Measurements from ENCODE around the gene FAAP20. TPM values are rescaled to one million over a fixed set of nuclear protein-coding genes. Genes with fewer than 3 reads are reported as not detected.

The FAAP20 gene
- polyA plus RNA-seq, 3 donors from 2014 or later = 56.7 to 99.6 (median 79.2) TPM

- Mint-ChIP-seq H3K4me1 (no peaks in the 10 kb centered on the region), H3K9me3 (no peaks in the 10 kb centered on the region), H3K4me3 (no peak overlapping the region), H3K27me3 (ENCODE audit: low read depth in 3 of 3) (peaks cover 0 to 4% (median 4%) of the 10 kb centered on the region in 3 donors), H3K27ac (no peak overlapping the region), H3K36me3 (no peaks in the 10 kb centered on the region)
- DNase-seq = no peak
These were observed 53.5 kb downstream of the FAAP20 start for GRCh38 chr1:2141025-2141424.

Other genes with a start within 250 kb of the FAAP20 start
- not detected for gene CFAP74, start 191.0 kb downstream of the FAAP20 start, polyA plus RNA-seq
- gene GABRD, start 175.4 kb downstream of the FAAP20 start, polyA plus RNA-seq = not detected
- gene PRKCZ, start 144.4 kb downstream of the FAAP20 start, polyA plus RNA-seq = 10 to 100 TPM in 1 of 3 donors, 1 to 10 TPM in 2; 7.5 to 14.0 (median 9.4) TPM
- 1 to 10 TPM in 1 of 3 donors, under 1 TPM in 1, not detected in 1; 0.87 to 1.0 TPM for gene SKI, start 33.5 kb upstream of the FAAP20 start, polyA plus RNA-seq
- gene MORN1, start 196.8 kb upstream of the FAAP20 start, polyA plus RNA-seq = 1 to 10 TPM in 2 of 3 donors, under 1 TPM in 1; 0.89 to 4.0 (median 3.9) TPM
- 100 to 1,000 TPM; 185 to 216 (median 210) TPM for gene RER1, start 197.1 kb upstream of the FAAP20 start, polyA plus RNA-seq
- 10 to 100 TPM in 1 of 3 donors, 1 to 10 TPM in 2; 9.1 to 18.2 (median 9.3) TPM for gene PEX10, start 217.8 kb upstream of the FAAP20 start, polyA plus RNA-seq

Data from immature natural killer cell (primary cell).